Medulla oblongata (tissue), 1 donor: ENCODE results near the gene LYPD1.
"Not testable (repeated sequence)": the region's sequence is repeated elsewhere in the genome, so short reads cannot be mapped to it uniquely, and the experiment has no call there.

Source experiments
- DNase-seq: peaks from one replicate; pipeline ENCODE4 v3.0.0-alpha.2; 2015; ENCODE audit errors: extremely low spot score

LYPD1 gene, protein sequence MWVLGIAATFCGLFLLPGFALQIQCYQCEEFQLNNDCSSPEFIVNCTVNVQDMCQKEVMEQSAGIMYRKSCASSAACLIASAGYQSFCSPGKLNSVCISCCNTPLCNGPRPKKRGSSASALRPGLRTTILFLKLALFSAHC

DNA sequence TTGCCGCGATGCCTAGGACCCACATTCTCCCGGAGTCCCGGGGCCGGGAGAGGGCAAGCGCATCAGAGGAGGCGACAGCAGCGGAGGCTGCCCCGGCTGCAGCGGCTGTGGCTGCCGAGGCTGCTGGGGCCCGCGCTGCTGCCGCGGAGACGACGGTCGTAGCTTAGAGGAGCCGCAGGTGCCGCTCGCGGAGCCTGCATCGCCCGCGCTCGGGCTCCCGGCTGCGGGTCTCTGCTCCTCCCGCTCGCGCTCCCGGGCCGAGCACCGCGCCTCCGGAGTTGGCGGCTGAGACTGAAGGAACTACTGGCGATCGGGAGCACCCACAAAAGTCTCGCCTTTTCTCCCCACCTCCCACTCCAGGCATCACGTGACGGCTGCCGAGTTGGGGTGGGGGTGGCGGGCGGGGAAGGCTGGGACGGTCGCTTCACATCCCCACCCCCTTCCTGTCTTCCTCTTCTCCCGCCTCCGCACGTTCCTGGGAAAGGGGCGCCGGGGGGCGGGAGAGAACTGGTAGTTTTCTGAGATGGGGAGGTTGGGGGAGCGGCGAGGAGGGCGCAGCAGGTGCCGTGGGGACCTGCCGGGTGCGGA is at the start of gene LYPD1:
Gene LYPD1 (minus strand): TSS at position 298 of the 588 bp plus-strand sequence. CDS start 273 bp downstream, at position 25.
- peak; percentile 49 for DNase-seq

DNA sequence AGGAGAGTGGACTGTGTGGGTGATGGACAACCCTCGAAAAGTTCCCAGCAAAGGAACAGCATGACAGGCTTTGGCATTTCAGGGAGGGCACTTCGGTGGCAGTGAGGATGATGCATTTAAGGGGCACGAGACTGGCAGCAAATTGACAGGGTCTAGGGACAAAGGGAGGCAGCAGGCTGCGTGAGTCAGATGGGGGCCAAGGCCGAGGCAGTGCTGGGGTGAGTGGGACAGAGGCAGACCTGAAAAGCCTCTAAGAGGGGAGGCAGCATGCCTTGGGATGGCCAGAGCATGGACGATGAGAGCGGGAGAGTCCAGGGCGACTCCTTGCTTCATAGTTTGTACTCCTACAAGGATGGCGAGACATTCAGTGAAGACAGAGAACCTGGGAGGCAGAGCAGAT is 49.5 kb upstream of the LYPD1 start:
- DNase-seq = no peak

DNA sequence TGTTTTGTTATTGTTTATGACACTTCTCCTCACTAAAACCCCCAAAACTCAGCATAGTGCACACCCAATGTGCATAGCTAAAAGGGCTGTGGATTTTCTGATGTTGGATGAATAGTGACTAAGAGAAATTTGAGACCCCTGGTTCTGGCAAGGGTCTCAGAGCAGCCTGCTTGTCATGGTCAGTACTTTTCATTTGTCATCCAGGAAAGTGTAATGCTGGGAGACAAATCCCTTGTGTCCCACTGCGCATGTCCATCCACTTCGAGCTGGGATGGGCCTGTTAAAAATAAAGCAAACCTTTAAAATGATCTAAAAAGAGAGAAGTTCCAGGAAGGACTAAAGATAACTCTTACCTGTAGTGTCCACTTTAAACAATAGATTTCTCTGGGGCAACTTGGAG is 46.9 kb upstream of the LYPD1 start:
- no peak for DNase-seq

DNA sequence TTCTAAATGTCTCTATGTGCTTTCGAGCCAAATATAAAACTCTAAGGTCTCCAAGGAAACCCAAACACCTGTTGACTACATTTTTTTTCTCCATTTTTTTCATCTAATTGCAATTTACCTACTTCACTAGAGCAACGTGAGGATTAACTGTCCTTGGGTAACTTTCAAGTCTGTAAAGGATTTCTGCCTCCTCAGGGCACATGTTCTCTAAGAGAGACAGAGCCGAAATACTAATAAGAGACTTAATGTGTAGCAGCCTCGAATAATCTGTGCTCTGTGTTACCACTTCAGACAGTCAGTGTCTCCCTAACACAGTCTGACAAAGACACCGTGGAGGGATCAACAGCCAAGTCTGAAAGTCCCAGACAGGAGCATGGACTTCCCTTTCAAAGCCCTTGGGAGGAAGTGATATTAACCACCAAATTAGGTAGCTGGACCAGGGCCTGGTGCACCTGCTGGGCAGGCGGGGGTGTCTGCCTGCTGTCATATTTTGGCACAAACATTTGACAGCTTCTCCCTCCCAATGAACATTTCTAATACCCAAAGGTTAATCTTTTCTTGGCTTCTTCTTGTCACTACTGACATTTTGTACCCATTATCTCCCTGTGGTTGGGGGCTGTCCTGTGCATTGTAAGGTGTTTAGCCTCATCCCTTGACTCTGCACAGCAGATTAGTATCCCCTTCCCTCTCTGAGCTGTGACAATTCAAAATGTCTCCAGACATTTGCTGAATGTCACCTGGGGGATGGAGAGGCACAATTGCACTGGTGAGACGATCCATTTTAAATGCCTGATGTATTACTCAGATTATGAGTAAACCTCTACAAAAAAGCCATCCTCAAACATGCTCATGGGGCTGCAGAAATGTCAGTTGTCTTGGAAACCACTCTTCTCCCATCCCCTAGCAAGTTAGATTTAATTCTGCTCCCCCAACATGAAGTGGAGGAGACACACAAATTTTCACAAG is 45.7 kb upstream of the LYPD1 start:
- DNase-seq = no peak

DNA sequence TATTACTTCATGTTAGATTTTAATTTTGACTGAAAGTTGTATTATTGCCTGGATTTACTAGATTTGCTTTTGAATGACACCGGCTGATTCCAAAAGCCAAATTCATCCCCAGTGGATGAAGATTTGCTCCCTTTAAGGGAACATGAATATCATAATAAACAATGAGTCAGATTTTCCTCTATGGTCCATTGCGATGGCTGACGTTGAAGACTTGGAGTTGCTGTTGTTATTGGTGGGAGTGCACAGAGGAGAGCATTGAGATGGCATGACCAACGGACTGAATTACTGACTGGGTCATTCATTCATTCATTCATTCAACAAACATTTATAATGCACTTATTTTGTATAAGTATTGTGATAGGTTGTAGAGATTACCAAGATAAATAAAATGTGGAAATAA is 33.4 kb upstream of the LYPD1 start:
- no peak for DNase-seq

DNA sequence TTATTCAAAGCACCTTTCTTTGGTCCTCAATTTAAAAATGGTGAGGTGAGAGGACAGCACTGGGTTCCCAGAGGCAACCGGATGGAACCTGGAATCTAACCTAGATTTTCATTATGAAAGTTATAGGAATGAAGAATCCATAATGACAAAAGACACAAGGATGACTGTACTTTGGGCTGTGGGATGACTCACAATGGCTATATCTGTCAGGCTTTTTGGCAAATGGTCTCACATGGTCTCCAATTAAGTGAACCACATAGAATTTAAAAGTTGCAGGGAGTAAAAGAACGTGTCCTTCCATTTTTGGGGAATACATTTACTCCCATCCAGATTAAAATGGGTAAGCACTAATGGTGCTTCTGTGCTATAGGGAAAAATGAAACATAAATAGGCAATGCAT is 31.8 kb upstream of the LYPD1 start:
- DNase-seq = no peak

DNA sequence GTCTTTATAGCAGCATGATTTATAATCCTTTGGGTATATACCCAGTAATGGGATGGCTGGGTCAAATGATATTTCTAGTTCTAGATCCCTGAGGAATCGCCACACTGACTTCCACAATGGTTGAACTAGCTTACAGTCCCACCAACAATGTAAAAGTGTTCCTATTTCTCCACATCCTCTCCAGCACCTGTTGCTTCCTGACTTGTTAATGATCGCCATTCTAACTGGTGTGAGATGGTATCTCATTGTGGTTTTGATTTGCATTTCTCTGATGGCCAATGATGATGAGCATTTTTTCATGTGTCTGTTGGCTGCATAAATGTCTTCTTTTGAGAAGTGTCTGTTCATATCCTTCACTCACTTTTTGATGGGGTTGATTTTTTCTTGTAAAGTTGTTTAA is 29.8 kb upstream of the LYPD1 start:
- DNase-seq = not testable (repeated sequence)

DNA sequence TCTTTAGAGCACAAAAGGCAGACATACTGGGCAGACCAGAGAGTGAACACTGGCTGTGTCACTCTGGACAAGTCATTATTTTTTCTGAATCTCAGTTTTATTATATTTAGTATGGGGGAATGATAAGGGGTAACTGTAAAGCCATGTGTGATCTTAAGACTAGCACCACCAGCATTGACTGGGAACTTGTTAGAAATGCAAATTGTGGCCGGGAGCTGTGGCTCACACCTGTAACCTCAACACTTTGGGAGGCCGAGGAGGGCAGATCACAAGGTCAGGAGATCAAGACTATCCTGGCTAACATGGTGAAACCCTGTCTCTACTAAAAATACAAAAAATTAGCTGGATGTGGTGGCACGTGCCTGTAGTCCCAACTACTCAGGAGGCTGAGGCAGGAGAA is 28.3 kb upstream of the LYPD1 start:
- not testable (repeated sequence) for DNase-seq

DNA sequence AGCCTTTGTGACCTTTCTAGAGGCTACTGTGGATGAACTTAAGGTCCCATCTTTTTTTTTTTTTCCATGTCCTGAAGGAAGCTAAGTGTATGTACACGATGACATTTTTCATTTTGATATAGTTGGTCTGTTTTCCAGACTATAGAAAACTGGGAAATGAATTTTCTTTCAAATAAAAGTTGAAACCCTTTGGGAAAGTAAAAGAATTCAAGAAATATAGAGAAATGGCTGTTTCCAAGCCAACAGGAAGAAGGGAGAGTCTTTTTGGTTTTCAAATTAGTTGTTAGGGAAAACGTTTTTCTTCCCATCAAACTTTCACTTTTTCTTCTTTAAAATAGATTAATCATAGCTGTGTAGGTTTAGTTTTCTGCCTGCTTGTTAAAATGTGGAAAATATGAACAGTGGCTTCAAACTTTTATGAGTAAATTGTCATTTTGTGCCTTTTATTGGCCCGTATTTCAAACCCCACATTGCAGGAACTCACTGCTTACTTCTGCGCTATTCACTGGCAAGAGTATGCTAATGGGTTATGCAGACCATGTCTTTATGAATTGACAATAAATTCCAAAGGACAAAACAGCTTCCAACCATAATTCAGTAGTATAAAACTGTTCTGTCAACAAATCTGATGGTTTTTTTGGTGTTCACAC is 27.7 kb upstream of the LYPD1 start:
- no peak for DNase-seq

DNA sequence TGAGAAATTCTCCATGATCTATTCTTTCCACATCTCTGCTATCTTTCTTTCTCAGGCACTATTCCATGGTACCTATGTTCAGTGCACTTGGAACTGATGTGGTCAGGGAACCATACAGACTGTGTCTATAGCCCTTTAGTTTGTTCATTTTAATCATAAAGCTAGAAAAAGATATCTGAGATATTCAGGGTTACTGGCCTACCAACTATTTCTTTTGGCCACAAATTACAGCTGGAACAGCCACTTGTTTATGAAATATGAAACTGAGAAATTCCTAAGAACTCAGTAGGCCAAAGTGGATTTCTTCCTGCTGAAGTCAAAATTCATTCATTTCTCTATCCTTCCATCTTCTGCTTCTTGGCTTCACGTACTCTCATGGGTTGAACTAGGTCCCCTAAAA is 22.8 kb upstream of the LYPD1 start:
- no peak for DNase-seq

DNA sequence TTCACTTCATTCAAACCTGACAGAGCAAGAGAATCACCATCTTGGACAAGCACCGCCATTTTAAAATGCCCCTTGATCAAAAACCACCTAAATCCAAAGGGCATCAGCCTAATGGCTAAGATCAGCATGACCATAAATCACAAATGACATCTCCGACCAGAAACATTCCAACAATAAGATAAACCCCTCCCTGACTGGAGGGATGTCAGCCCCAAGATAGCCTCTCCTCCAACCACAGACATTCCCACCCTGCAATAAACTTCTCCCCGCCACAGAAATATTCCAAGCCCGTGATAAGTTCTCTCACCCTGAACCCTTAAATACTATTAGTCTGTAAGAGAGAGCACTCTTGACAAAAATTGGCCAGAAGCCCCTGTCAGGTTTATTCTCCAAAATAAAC is 21.6 kb upstream of the LYPD1 start:
- DNase-seq = no peak

DNA sequence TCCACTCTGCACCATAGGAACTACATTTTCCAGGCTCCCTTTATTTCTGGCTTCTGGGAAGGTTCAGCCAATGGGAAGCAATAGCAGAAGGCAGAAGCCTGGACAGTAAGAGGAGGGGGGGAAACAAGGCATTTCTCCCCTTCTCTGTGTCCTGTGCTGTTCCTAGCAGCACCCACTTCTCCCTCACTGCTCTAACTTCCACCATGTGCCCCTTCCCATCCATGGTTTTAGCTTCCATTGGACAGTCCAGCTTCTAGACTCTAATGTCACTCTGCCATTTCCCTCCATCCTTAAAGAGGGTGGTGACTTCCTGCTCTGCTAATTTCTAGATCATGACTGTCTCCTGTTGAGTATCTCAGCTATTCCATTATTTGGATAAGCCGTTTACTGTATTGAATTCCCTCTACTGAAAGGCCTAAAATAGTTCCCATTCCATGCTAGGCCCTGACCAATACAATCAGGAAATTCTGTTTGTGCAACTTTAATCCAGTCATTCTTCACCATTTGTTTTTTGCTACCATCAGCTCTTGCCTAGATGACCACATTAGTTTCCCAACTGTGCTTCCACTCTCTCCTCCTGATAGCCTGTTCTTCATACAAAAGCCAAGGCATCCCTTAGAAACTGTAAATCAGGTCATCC is 20.8 kb upstream of the LYPD1 start:
- DNase-seq = no peak

DNA sequence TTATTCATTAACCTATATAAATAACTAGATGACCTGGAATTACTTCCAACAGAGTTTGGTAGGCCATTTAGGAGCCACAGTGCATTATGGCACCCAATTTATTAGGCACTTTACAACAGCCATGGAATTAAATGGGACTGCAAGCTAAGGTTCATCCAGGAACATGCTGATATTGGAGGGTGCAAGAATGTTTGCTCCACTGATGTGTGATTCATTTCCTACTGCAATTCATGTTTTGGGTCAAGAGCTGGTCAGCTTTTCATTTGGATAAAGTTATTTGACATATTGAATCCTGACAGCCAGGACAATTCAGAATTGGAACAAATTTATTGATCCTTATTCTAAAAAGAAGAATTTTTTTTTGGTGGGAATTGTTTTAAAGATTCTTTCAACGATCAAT is 11.8 kb upstream of the LYPD1 start:
- DNase-seq = no peak

DNA sequence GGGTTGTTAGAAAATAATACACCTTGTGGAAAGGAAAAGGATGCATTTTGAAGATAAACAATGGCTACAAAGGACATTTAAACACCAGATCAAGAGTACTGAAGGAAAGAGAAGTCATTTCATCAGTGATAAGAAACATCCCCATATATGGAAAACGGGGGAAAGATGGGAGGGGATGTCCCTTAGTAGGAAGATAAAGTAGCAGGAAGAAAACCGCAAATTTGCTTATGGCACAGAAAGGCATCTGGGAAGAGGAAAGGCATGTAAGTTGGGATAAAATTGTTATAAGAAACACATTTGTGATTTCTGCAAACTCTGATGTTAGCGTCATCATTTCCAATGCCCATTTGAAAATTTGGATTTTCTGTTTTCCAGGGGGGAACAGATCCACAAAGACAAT is 10.5 kb upstream of the LYPD1 start:
- no peak for DNase-seq

DNA sequence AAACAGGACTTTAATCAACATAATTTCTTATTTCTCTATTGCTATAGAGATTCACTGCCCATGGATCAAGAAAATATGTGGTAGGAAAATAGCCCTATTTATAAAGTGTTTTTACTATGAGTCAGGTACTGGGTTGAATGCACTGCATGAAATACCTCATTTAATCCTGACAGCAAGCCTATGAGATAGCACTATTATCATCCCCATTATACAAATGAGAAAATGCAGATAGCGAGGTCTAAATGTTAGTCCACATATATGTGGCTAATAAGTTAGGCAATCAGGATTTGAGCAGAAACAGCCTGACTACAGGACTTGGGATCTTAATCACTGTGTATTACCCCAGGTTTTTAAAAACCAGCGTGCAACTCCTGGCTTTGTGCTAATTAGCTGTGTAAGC is 8.5 kb upstream of the LYPD1 start:
- DNase-seq = no peak

DNA sequence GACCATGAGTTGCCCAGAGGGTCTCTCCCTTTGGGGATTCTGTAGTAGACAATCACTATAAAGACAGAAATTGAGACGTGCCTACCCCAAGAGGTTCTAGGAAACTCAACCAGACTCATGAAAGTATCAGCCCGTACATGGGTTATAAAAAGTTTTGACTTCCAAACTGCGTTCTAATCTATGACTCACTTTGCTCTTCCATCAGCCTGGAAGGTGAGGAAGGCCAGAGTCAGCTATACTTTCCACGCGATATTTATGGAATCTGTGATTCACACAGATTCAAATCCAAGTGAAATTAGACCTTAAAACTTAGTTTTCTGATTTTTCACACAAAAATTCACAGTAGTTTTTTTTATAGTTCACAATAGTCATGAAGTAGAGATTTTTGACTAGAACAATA is 7.7 kb upstream of the LYPD1 start:
- no peak for DNase-seq

DNA sequence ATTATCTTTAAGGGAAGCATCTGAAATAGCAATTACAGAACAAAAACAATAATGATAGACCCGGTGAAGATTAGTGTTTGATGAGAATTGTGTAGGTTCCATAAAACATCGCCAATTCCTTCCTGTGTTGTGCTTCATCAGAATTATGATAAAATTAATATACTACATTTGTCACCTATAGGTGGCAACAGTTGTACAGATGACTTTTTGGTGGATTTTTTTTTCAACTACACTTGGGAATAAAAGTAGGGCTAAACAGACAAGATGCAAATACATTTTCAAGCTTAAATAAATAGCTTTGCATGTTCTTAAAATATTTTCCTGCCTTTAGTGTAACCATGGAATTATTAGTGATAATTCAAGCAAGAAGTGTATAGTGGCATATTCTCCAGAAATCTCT is 7.0 kb upstream of the LYPD1 start:
- no peak for DNase-seq

DNA sequence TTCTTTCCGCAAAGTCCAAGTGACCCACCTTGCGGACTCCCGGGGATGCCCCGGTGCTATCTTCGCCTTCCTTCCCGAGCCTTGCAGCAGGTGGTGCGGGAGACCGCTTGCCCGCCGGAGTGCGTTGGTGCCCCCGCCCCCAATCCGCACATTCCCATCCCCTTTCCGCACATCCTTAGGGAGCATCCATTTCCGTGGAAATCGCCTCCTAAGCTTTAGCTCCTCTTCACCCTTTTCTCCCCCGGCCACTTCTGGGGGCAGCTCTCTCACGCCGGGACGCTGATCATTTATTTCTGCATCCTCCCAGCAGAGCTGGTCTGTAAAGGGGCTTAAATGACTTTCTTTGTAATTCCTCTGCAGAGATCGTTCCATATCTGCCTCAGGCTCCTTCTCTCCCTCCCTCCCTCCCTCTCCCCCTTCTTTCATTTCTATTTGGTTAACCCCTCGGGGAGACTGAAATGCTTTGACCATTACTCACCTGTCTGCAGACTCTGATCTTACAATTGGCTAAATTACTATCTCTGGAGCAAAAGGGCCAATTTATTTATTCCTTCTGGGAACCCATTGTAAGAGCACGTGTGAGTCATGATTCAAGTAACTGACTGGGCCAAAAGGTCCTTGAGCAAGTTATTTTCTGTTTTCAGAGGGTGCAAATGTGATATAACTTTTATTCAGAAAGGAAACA is 1.3 kb upstream of the LYPD1 start:
- DNase-seq = no peak

DNA sequence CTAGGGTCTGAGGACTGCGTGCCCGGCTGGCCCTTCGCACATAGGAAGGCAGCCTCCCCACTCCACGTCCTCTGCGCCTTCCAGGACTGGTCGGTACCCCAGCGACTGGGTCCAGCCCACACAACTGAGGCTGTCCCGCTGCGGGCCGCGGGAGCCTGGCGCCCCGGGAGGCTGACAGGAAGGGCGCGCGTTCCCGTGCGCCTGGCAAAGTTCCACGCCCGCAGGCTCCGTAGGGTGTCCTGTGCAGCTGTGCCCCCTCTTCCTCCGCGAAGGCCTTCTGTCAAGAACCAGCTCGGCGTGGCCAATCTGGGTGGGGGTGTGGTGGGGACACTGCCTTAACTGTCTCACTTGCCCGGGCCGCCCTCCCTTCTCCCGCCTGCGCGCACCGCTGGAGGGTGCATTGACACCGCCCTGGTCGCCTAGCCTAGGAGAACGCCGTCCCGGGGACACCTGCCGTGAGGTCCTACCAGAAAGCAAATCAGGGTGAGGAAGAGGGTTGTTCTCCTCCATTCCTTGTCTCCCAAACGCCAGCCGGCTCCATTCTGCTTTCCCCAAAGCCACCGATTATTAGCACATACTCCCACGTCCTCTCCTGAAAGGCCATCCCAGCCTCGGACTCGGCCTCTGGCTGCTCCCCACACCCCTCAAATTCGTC is 618 bp upstream of the LYPD1 start:
- DNase-seq = peak; percentile 32

DNA sequence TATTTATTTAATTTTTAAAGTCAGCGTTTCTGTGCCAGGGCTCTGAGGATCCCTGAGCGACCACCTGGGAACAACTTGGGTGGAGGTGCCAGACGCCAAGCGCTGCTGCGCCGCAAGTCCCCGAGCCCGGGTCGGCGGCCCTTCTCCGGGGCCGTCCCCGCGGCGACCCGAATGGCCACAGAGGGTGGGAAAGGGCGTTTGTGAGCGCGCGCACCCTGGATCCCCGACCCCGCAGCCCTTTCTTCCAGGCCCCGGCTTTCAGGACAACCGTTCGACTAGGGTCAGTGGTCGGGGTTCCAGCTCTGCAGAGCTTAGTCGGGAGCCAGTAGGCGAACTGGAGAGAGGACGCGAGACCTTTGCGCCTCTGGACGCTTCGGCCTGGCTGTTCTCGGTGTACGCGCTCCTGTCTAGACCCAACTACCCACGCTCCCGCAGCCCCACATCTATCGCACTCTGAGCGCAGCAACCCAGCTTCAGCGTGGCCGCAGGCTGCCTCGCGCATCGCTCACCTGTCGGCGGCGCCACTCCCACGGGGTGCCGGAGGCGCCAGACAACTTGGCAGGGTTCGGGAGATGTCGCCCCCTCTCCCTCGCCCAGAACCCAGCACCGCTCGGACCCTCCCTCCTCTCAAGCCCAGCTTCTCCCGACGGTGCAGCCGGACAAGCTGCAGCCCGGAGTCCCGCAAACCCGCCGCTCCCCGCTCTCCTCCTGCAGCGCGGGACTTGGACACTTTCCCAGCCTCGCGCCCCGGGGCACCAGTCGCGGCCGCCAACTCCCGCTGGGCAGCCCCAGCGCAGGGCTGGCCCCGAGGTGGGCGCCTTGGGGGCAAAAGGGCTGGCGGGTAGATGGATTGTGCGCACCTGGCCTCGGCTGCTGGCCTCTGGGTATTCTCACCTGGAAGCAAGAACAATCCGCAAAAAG is 758 bp downstream of the LYPD1 start:
- no peak for DNase-seq
